ENCODE data around the gene CD44.

DNA sequence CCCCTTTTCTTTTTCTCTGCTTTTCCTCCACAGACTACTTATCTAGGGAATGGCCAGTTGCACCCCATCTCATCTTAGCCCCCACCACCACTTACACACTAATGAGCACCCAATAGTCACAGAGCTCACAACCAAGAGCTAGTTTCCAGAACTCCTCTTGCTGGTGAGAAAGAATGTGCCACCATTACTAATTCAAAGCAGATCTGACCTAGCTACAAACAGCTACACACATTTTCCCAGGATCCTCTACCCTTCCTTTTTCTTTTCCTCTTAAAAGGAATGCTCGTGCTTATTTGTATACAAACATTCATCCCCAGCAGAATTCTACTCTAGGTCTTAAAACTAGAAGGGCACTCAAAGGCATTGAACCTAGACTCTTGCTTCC lies 136.8 kb downstream of the CD44 start:
- TF ChIP-seq POLR2A (IDR thresholded peaks at IDR 0.05): no peak
- TF ChIP-seq, protein P1, sequence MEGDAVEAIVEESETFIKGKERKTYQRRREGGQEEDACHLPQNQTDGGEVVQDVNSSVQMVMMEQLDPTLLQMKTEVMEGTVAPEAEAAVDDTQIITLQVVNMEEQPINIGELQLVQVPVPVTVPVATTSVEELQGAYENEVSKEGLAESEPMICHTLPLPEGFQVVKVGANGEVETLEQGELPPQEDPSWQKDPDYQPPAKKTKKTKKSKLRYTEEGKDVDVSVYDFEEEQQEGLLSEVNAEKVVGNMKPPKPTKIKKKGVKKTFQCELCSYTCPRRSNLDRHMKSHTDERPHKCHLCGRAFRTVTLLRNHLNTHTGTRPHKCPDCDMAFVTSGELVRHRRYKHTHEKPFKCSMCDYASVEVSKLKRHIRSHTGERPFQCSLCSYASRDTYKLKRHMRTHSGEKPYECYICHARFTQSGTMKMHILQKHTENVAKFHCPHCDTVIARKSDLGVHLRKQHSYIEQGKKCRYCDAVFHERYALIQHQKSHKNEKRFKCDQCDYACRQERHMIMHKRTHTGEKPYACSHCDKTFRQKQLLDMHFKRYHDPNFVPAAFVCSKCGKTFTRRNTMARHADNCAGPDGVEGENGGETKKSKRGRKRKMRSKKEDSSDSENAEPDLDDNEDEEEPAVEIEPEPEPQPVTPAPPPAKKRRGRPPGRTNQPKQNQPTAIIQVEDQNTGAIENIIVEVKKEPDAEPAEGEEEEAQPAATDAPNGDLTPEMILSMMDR (IDR thresholded peaks at IDR 0.05): no peak

Measured in right lobe of liver (tissue), 4 donors.